ENCODE measurements around the gene INTS4. TPM values are rescaled to one million over a fixed set of nuclear protein-coding genes. Genes with fewer than 3 reads are reported as not detected.

Gene INTS4
- total RNA-seq, 1 donor from 2014 or later, result 35.9 TPM

- H3K4me1 ChIP-seq, result no peaks in the 10 kb centered on the region
- no peaks in the 10 kb centered on the region for H3K36me3 ChIP-seq
- H3K27ac ChIP-seq, result no peak overlapping the region
- H3K27me3 ChIP-seq, result no peaks in the 10 kb centered on the region
- TF ChIP-seq, protein P1, sequence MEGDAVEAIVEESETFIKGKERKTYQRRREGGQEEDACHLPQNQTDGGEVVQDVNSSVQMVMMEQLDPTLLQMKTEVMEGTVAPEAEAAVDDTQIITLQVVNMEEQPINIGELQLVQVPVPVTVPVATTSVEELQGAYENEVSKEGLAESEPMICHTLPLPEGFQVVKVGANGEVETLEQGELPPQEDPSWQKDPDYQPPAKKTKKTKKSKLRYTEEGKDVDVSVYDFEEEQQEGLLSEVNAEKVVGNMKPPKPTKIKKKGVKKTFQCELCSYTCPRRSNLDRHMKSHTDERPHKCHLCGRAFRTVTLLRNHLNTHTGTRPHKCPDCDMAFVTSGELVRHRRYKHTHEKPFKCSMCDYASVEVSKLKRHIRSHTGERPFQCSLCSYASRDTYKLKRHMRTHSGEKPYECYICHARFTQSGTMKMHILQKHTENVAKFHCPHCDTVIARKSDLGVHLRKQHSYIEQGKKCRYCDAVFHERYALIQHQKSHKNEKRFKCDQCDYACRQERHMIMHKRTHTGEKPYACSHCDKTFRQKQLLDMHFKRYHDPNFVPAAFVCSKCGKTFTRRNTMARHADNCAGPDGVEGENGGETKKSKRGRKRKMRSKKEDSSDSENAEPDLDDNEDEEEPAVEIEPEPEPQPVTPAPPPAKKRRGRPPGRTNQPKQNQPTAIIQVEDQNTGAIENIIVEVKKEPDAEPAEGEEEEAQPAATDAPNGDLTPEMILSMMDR (IDR thresholded peaks at IDR 0.05), result no peak
- ATAC-seq, result no peak
- intact Hi-C loops (cut with DNase I), result no loop called here
- no peak overlapping the region for H3K4me3 ChIP-seq
- no peak for DNase-seq
- H3K9me3 ChIP-seq, result no peaks in the 10 kb centered on the region
Measured at GRCh38 chr11:78010304-78010703, 15.8 kb upstream of the INTS4 start.

GRCh38 chr11:78009062-78009461 is 14.6 kb upstream of the INTS4 start:
- DNase-seq, result no peak
- Histone ChIP-seq H3K9me3 (no peaks in the 10 kb centered on the region), H3K27ac (no peak overlapping the region), H3K4me1 (no peaks in the 10 kb centered on the region), H3K4me3 (no peak overlapping the region), H3K27me3 (no peaks in the 10 kb centered on the region), H3K36me3 (no peaks in the 10 kb centered on the region)
- no peak for ATAC-seq
- TF ChIP-seq, protein P1 (IDR thresholded peaks at IDR 0.05), result no peak
- intact Hi-C loops (cut with DNase I), result no loop called here

- ATAC-seq (peak; percentile 95), DNase-seq (no peak)
- intact Hi-C loops (cut with DNase I), result no loop called here
Measured at GRCh38 chr11:78000193-78000592, 5.7 kb upstream of the INTS4 start.

DNA sequence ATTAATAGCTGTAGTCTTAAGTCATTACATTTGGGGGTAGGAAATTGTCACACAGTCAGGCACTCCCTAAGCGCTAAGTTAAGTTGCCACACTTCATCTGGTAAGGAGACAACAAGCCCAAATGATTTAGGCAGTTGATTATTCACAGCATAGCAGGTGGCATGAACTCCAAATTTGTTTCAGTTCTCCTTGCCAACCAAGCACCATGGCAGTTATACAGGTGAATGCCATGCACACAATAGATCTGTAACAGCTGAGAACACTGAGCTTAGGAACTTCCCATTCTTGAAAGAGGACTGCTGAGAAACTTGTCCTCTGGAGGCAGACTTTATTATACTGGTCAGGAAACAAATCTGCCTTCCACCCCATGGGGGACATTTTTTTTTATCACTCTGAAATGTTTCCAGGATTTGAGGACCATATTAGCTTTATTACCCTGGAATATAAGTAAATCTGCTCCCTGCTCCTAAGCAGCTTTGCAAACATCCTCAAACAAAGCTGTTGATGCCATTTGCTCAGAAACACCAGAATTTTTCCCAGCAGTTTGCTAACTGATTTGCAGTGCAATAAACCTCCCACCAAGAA is 5.1 kb upstream of the INTS4 start:
- H3K9me3 ChIP-seq, result no peaks in the 10 kb centered on the region

More at GRCh38 chr11:78000193-78000592, 5.7 kb upstream of the INTS4 start:
- H3K4me1 ChIP-seq, result peaks cover 2% of the 10 kb centered on the region
- TF ChIP-seq, protein P1 (IDR thresholded peaks at IDR 0.05), result peak; percentile 63
- no peaks in the 10 kb centered on the region for H3K9me3 ChIP-seq
- no peaks in the 10 kb centered on the region for H3K27me3 ChIP-seq
- H3K36me3 ChIP-seq, result no peaks in the 10 kb centered on the region
- no peak overlapping the region for H3K27ac ChIP-seq
- no peak overlapping the region for H3K4me3 ChIP-seq

DNA sequence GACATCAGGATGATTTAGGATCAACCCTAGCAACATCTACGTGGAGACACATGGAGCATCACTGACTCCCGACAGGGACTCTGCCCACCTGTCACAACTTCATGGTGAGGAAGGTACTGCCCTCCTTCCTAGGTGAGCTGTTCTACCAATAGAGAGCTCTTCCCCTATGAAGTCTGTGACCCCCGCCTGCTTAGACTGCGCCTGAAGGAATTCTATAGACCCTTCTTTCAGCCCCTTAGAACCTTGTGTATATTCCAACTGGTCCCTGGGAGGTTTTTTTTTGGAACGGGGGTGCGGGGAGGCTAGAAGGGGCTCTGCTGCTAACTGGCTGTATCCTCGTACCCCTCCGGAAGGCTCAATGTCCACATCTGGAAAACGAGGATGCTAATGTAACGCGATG is 566 bp downstream of the INTS4 start:
- ATAC-seq, result no peak
- no peak for DNase-seq

More for the DNA sequence above, 5.1 kb upstream of the INTS4 start:
- H3K27me3 ChIP-seq, result no peaks in the 10 kb centered on the region
- H3K27ac ChIP-seq, result no peak overlapping the region
- no peak overlapping the region for H3K4me3 ChIP-seq
- no peak for DNase-seq
- intact Hi-C loops (cut with DNase I), result no loop called here
- TF ChIP-seq, protein P1 (IDR thresholded peaks at IDR 0.05), result no peak
- peaks cover 3% of the 10 kb centered on the region for H3K4me1 ChIP-seq
- no peaks in the 10 kb centered on the region for H3K36me3 ChIP-seq
- no peak for ATAC-seq

More for the DNA sequence above, 566 bp downstream of the INTS4 start:
- peak overlapping the region; percentile 84 for H3K4me3 ChIP-seq
- H3K27ac ChIP-seq, result peak overlapping the region; percentile 72
- TF ChIP-seq, protein P1 (IDR thresholded peaks at IDR 0.05), result no peak
- no peaks in the 10 kb centered on the region for H3K9me3 ChIP-seq
- intact Hi-C loops (cut with DNase I), result no loop called here
- H3K4me1 ChIP-seq, result peaks cover 14% of the 10 kb centered on the region
- H3K36me3 ChIP-seq, result peaks cover 16% of the 10 kb centered on the region
- no peaks in the 10 kb centered on the region for H3K27me3 ChIP-seq
